ENCODE data around the gene CD1B. TPM values are rescaled to one million over a fixed set of nuclear protein-coding genes. Genes with fewer than 3 reads are reported as not detected.
"Not testable (repeated sequence)": the region's sequence is repeated elsewhere in the genome, so short reads cannot be mapped to it uniquely, and the experiment has no call there.

Gene CD1B
- total RNA-seq: not detected

- CTCF ChIA-PET: no interaction called here
- POLR2A ChIA-PET: no interaction called here
Observed at GRCh38 chr1:158331481-158332150, at the start of gene CD1B. Gene CD1B, minus strand, starts transcription at chr1:158331531. Its CDS starts 108 bp downstream, at chr1:158331423.

GRCh38 chr1:158374860-158375259 lies 43.5 kb upstream of the CD1B start:
- CTCF ChIA-PET: no interaction called here
- POLR2A ChIA-PET: no interaction called here

GRCh38 chr1:158374101-158374500 lies 42.8 kb upstream of the CD1B start:
- CTCF ChIA-PET, POLR2A ChIA-PET: not testable (repeated sequence)

GRCh38 chr1:158371188-158371953 lies 40.0 kb upstream of the CD1B start:
- ChIA-PET CTCF (no interaction called here), POLR2A (no interaction called here)

- ChIA-PET POLR2A (no interaction called here), CTCF (no interaction called here)
Observed at GRCh38 chr1:158366783-158367182, 35.5 kb upstream of the CD1B start.

- ChIA-PET POLR2A (no interaction called here), CTCF (no interaction called here)
Observed at GRCh38 chr1:158362941-158363340, 31.6 kb upstream of the CD1B start.

- ChIA-PET CTCF (no interaction called here), POLR2A (no interaction called here)
Observed at GRCh38 chr1:158362482-158362881, 31.2 kb upstream of the CD1B start.

GRCh38 chr1:158357441-158357840 lies 26.1 kb upstream of the CD1B start:
- ChIA-PET CTCF (no interaction called here), POLR2A (no interaction called here)

GRCh38 chr1:158356616-158357015 lies 25.3 kb upstream of the CD1B start:
- ChIA-PET CTCF (no interaction called here), POLR2A (no interaction called here)

- CTCF ChIA-PET: no interaction called here
Observed at GRCh38 chr1:158355773-158356285, 24.5 kb upstream of the CD1B start.

GRCh38 chr1:158354255-158354654 lies 22.9 kb upstream of the CD1B start:
- POLR2A ChIA-PET: no interaction called here
- CTCF ChIA-PET: no interaction called here

More at GRCh38 chr1:158355773-158356285, 24.5 kb upstream of the CD1B start:
- POLR2A ChIA-PET: no interaction called here

- POLR2A ChIA-PET: no interaction called here
- CTCF ChIA-PET: no interaction called here
Observed at GRCh38 chr1:158353303-158354075, 22.2 kb upstream of the CD1B start, which contains the start of gene CD1E. Gene CD1E, plus strand, starts transcription at chr1:158353894. Its CDS starts 95 bp downstream, at chr1:158353989.

- POLR2A ChIA-PET, CTCF ChIA-PET: not testable (repeated sequence)
Observed at GRCh38 chr1:158348946-158349345, 17.6 kb upstream of the CD1B start.

GRCh38 chr1:158336413-158336812 lies 5.1 kb upstream of the CD1B start:
- CTCF ChIA-PET, POLR2A ChIA-PET: not testable (repeated sequence)

GRCh38 chr1:158335213-158335532 lies 3.8 kb upstream of the CD1B start:
- POLR2A ChIA-PET: no interaction called here

GRCh38 chr1:158334526-158335212 lies 3.3 kb upstream of the CD1B start:
- CTCF ChIA-PET: no interaction called here

More at GRCh38 chr1:158335213-158335532, 3.8 kb upstream of the CD1B start:
- CTCF ChIA-PET: no interaction called here

GRCh38 chr1:158333405-158334155 lies 2.2 kb upstream of the CD1B start:
- CTCF ChIA-PET: no interaction called here
- POLR2A ChIA-PET: no interaction called here

More at GRCh38 chr1:158334526-158335212, 3.3 kb upstream of the CD1B start:
- POLR2A ChIA-PET: no interaction called here

GRCh38 chr1:158331106-158331425 lies 265 bp downstream of the CD1B start:
- ChIA-PET POLR2A (no interaction called here), CTCF (no interaction called here)

GRCh38 chr1:158330391-158331105 lies 783 bp downstream of the CD1B start:
- POLR2A ChIA-PET: no interaction called here
- CTCF ChIA-PET: interaction anchor here (1.5 kb wide), 1 partner anchor 126 kb away, joined by 5 read pairs; no protein-coding TSS in a partner anchor

Measured in activated CD8-positive, alpha-beta memory T cell treated with anti-CD3 and anti-CD28 coated beads for 36 hours (primary cell).